BLaER1 treated with 17β-estradiol and CSF1 and Interleukin-3, amounts not matched to agents 10 nM and 100 nM (cell line): ENCODE results near the gene TXNRD2.
"Not testable (repeated sequence)": the region's sequence is repeated elsewhere in the genome, so short reads cannot be mapped to it uniquely, and the experiment has no call there.

Experiments used
- H3K27ac ChIP-seq, 11 experiments: shearing (Covaris generic); formaldehyde crosslinking; 2 replicates each; pipeline ENCODE4 v1.8.1; 2022
- H3K27me3 ChIP-seq, 11 experiments: shearing (Covaris generic); formaldehyde crosslinking; 2 replicates each; pipeline ENCODE4 v1.8.1; 2022
- H3K36me3 ChIP-seq, 11 experiments: shearing (Covaris generic); formaldehyde crosslinking; 2 replicates each; pipeline ENCODE4 v1.8.1; 2022
- H3K4me1 ChIP-seq, 10 experiments: shearing (Covaris generic); formaldehyde crosslinking; 2 replicates each; pipeline ENCODE4 v1.8.1; 2022
- H3K4me2 ChIP-seq, 11 experiments: shearing (Covaris generic); formaldehyde crosslinking; 2 replicates each; pipeline ENCODE4 v1.8.1; 2022
- H3K4me3 ChIP-seq, 10 experiments: shearing (Covaris generic); formaldehyde crosslinking; 2 replicates each; pipeline ENCODE4 v1.8.1; 2022
- H3K9ac ChIP-seq, 11 experiments: shearing (Covaris generic); formaldehyde crosslinking; 2 replicates each; pipeline ENCODE4 v1.8.1; 2022
- H3K9me3 ChIP-seq, 11 experiments: shearing (Covaris generic); formaldehyde crosslinking; replicated peaks in 1 of 11; 2 replicates each; pipeline ENCODE4 v1.8.1; 2022
- H4K20me1 ChIP-seq, 11 experiments: shearing (Covaris generic); formaldehyde crosslinking; 2 replicates each; pipeline ENCODE4 v1.8.1; 2022
- Cebpa-rat ChIP-seq, 11 experiments: shearing (Covaris generic); IDR thresholded peaks; 2 replicates each; pipeline ENCODE4 v1.8.1; 2022

Gene TXNRD2

GRCh38 chr22:19928207-19928606 lies 13.4 kb downstream of the TXNRD2 start:
- Histone ChIP-seq H3K36me3 (peaks cover 0 to 46% (median 5%) of the 10 kb centered on the region in 11 experiments; a peak in 11 of 22 replicates), H3K27me3 (no peaks in the 10 kb centered on the region), H3K9ac (no peak overlapping the region), H3K27ac (no peak overlapping the region), H3K9me3 (no peaks in the 10 kb centered on the region), H3K4me1 (peaks cover 0 to 19% (median 11%) of the 10 kb centered on the region in 10 experiments; a peak in 13 of 20 replicates), H3K4me3 (no peak overlapping the region), H3K4me2 (no peak overlapping the region), H4K20me1 (peaks cover 0 to 20% (median 2%) of the 10 kb centered on the region in 11 experiments; a peak in 7 of 22 replicates)
- no peak for TF ChIP-seq Cebpa-rat (IDR thresholded peaks at IDR 0.05)

- H3K4me1 ChIP-seq, result peaks cover 0 to 14% (median 6%) of the 10 kb centered on the region in 10 experiments; a peak in 13 of 20 replicates
- H3K27ac ChIP-seq, result no peak overlapping the region
- H3K9ac ChIP-seq, result no peak overlapping the region
- no peak overlapping the region for H3K4me2 ChIP-seq
- H3K27me3 ChIP-seq, result no peaks in the 10 kb centered on the region
- peaks cover 0 to 50% (median 5%) of the 10 kb centered on the region in 11 experiments; a peak in 11 of 22 replicates for H3K36me3 ChIP-seq
- H4K20me1 ChIP-seq, result peaks cover 0 to 14% (median 0%) of the 10 kb centered on the region in 11 experiments; a peak in 7 of 22 replicates
- no peak for TF ChIP-seq Cebpa-rat (IDR thresholded peaks at IDR 0.05)
- H3K4me3 ChIP-seq, result no peak overlapping the region
- no peaks in the 10 kb centered on the region for H3K9me3 ChIP-seq
These were observed 13.9 kb downstream of the TXNRD2 start for GRCh38 chr22:19927696-19928095.

- H4K20me1 ChIP-seq, result peaks cover 0 to 18% (median 0%) of the 10 kb centered on the region in 11 experiments; a peak in 3 of 22 replicates
- H3K27me3 ChIP-seq, H3K4me2 ChIP-seq, H3K4me3 ChIP-seq, H3K27ac ChIP-seq, H3K9ac ChIP-seq, H3K4me1 ChIP-seq, H3K9me3 ChIP-seq: not testable (repeated sequence)
- peaks cover 0 to 50% (median 5%) of the 10 kb centered on the region in 11 experiments; a peak in 11 of 22 replicates for H3K36me3 ChIP-seq
These were observed 15.6 kb downstream of the TXNRD2 start for GRCh38 chr22:19926028-19926427.

GRCh38 chr22:19923914-19924513 lies 17.6 kb downstream of the TXNRD2 start:
- Histone ChIP-seq H4K20me1 (peaks cover 0 to 18% (median 0%) of the 10 kb centered on the region in 11 experiments; a peak in 4 of 22 replicates), H3K27ac (no peak overlapping the region)
- TF ChIP-seq Cebpa-rat (IDR thresholded peaks at IDR 0.05), result no peak

GRCh38 chr22:19921544-19922081 lies 20.0 kb downstream of the TXNRD2 start:
- Histone ChIP-seq H3K27me3 (no peaks in the 10 kb centered on the region), H3K9me3 (no peaks in the 10 kb centered on the region), H3K9ac (no peak overlapping the region), H4K20me1 (peaks cover 0 to 26% (median 0%) of the 10 kb centered on the region in 11 experiments; a peak in 7 of 22 replicates), H3K4me3 (no peak overlapping the region), H3K27ac (no peak overlapping the region), H3K36me3 (peaks cover 17 to 55% (median 29%) of the 10 kb centered on the region in 11 experiments; a peak in 19 of 22 replicates), H3K4me2 (no peak overlapping the region), H3K4me1 (peaks cover 0 to 14% (median 13%) of the 10 kb centered on the region in 10 experiments; a peak in 18 of 20 replicates)
- TF ChIP-seq Cebpa-rat (IDR thresholded peaks at IDR 0.05), result no peak

More at GRCh38 chr22:19923914-19924513, 17.6 kb downstream of the TXNRD2 start:
- Histone ChIP-seq H3K9ac (no peak overlapping the region), H3K4me3 (no peak overlapping the region), H3K27me3 (no peaks in the 10 kb centered on the region), H3K36me3 (peaks cover 0 to 43% (median 7%) of the 10 kb centered on the region in 11 experiments; a peak in 12 of 22 replicates), H3K4me1 (no peaks in the 10 kb centered on the region), H3K9me3 (no peaks in the 10 kb centered on the region), H3K4me2 (no peak overlapping the region)

- Histone ChIP-seq H3K36me3 (peaks cover 26 to 69% (median 42%) of the 10 kb centered on the region in 11 experiments), H3K4me2 (no peak overlapping the region), H3K27ac (peak overlapping the region in 1 of 11 experiments; percentile 22; a peak in 1 of 22 replicates), H3K9ac (0 out of 22 replicates have a peak overlapping the region, but pooled peaks of 1 of the 11 experiments have one; percentile 4), H4K20me1 (peaks cover 0 to 28% (median 0%) of the 10 kb centered on the region in 11 experiments; a peak in 7 of 22 replicates), H3K4me1 (peaks cover 0 to 27% (median 23%) of the 10 kb centered on the region in 10 experiments; a peak in 18 of 20 replicates), H3K9me3 (peaks cover 0 to 4% (median 0%) of the 10 kb centered on the region in 11 experiments; a peak in 1 of 22 replicates), H3K27me3 (no peaks in the 10 kb centered on the region; a peak in 1 of 22 replicates), H3K4me3 (no peak overlapping the region)
- TF ChIP-seq Cebpa-rat (IDR thresholded peaks at IDR 0.05), result no peak
These were observed 21.8 kb downstream of the TXNRD2 start for GRCh38 chr22:19919701-19920363.

GRCh38 chr22:19918332-19919106 lies 23.1 kb downstream of the TXNRD2 start:
- Histone ChIP-seq H3K9me3 (peaks cover 4 to 14% (median 7%) of the 10 kb centered on the region in 11 experiments; a peak in 17 of 22 replicates), H3K4me3 (no peak overlapping the region), H3K27ac (no peak overlapping the region), H3K4me2 (no peak overlapping the region), H3K27me3 (no peaks in the 10 kb centered on the region; a peak in 1 of 22 replicates), H3K36me3 (peaks cover 39 to 72% (median 55%) of the 10 kb centered on the region in 11 experiments), H3K9ac (no peak overlapping the region), H3K4me1 (peaks cover 0 to 27% (median 23%) of the 10 kb centered on the region in 10 experiments; a peak in 18 of 20 replicates), H4K20me1 (peaks cover 0 to 28% (median 0%) of the 10 kb centered on the region in 11 experiments; a peak in 7 of 22 replicates)
- TF ChIP-seq Cebpa-rat (IDR thresholded peaks at IDR 0.05), result no peak
